ENCODE data around the gene TPRA1. TPM values are rescaled to one million over a fixed set of nuclear protein-coding genes. Genes with fewer than 3 reads are reported as not detected.

The TPRA1 gene
- total RNA-seq, 1 experiment from 2014 or later: 38.1 TPM

DNA sequence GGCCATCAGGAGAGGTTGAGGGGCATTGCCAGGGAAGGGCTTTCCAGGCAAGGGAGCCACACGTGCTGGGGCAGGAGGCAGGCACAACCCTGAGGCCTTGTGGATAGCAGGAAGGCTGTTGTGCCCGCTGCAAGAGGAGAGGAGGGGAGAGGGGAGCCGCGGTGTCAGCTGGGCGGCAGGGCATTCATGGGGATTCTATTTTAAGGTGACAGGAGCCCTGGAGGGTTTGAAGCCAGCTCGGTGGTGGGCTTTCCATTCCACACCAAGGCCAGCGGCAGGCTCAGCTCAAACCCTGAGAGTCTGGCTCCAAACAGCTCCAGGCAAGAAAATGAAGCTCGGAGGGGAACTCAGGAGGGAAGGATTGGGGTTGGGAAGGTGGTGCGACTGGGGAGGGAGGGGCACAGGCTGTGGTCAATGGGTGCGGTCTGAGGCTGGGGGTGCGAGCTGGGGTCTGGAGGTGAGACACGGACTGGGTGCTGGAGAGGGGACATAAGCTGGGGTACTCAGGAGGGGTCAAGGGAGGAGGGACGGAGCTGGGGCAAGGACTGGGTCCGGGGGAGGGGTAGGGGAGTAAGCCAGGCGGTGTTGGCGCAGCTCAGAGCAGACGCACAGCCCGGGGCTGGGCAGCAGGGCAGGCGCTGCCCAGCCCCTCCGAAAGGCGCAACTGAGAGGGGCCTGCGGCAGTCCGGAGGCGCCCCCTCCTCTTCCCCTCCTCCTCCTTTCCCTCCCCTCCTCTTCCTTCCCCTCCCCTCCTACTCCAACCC lies 43.4 kb downstream of the TPRA1 start:
- H3K4me3 ChIP-seq (ENCODE audit: insufficient read depth, low read depth, low read length): peak overlapping the region; percentile 71
- peaks cover 2% of the 10 kb centered on the region; the same call in 1 of the 2 replicates for H3K27me3 ChIP-seq (ENCODE audit: control insufficient read depth, insufficient read depth, low read length)
- no peaks in the 10 kb centered on the region for H3K36me3 ChIP-seq (replicated peaks; ENCODE audit: control insufficient read depth, insufficient read depth, low read length)
- peak; percentile 88 for DNase-seq

DNA sequence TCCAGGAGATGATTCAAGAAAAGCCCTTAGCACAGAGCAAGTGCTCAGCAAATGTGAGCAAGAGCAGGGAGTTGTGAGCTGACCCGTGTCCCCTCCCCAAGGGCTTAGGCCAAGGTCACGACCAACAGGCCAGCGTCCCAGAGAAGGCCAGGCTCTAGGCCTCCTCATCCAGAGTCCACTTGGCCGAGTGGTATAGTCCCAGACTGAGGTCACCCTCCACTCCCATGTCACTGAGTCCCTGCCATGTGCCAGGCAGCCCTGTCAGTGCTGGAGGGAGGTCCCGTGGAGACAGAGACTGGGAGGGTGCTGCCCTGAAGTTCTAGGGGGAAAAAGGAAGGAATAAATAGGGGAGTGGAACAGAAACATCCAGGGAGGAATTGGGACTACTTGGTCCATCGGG lies 44.0 kb downstream of the TPRA1 start:
- H3K36me3 ChIP-seq (replicated peaks; ENCODE audit: control insufficient read depth, insufficient read depth, low read length): no peaks in the 10 kb centered on the region
- H3K27me3 ChIP-seq (ENCODE audit: control insufficient read depth, insufficient read depth, low read length): peaks cover 2% of the 10 kb centered on the region; the same call in 1 of the 2 replicates
- H3K4me3 ChIP-seq (ENCODE audit: insufficient read depth, low read depth, low read length): no peak overlapping the region
- DNase-seq: no peak

DNA sequence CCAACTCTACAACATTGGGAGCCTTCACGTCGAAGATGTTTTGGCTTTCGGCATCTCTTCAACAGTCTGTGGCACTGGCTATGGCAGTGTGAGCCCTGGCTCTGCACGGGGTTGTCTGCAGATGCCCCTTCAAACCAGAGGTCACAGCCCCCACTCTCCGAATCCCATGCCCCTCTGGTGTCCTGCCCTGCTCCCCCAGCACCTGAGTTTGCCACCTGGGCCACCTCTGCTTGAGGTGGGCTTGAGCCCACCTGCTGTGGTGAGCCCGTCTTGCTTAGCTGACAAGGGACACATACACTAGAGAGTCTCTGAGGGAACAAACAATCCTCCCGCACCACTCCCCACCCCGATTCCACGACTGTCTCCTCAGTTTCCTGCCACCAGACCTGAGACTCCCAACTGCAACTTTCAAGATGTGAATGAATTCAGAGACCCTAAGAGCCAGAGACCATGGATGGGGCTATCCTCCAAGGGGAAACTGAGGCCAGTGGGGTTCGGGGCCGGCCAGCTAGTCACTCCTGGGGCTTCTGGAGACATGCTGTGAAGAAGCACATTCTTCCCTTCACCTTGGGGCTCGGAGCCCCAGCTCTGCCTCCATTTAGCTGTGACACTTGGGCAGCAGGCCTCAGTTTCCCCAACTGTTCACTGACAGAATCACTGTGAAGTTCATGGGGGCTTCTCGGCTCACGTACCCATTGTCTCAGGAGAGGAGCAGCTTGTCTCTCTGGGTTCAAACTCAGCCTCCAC lies 44.6 kb downstream of the TPRA1 start:
- no peaks in the 10 kb centered on the region for H3K36me3 ChIP-seq (replicated peaks; ENCODE audit: control insufficient read depth, insufficient read depth, low read length)
- no peak for DNase-seq

GRCh38 chr3:127545216-127545615 lies 45.3 kb downstream of the TPRA1 start:
- Histone ChIP-seq H3K4me3 (ENCODE audit: insufficient read depth, low read depth, low read length) (no peak overlapping the region), H3K36me3 (replicated peaks; ENCODE audit: control insufficient read depth, insufficient read depth, low read length) (no peaks in the 10 kb centered on the region), H3K27me3 (ENCODE audit: control insufficient read depth, insufficient read depth, low read length) (peaks cover 2% of the 10 kb centered on the region; the same call in 1 of the 2 replicates)
- DNase-seq: no peak

More for the DNA sequence above, 44.6 kb downstream of the TPRA1 start:
- no peak overlapping the region for H3K4me3 ChIP-seq (ENCODE audit: insufficient read depth, low read depth, low read length)
- peaks cover 2% of the 10 kb centered on the region; the same call in 1 of the 2 replicates for H3K27me3 ChIP-seq (ENCODE audit: control insufficient read depth, insufficient read depth, low read length)

GRCh38 chr3:127544803-127545201 lies 45.7 kb downstream of the TPRA1 start:
- Histone ChIP-seq H3K4me3 (ENCODE audit: insufficient read depth, low read depth, low read length) (no peak overlapping the region), H3K27me3 (ENCODE audit: control insufficient read depth, insufficient read depth, low read length) (peaks cover 2% of the 10 kb centered on the region; the same call in 1 of the 2 replicates), H3K36me3 (replicated peaks; ENCODE audit: control insufficient read depth, insufficient read depth, low read length) (no peaks in the 10 kb centered on the region)
- peak; percentile 27 for DNase-seq

GRCh38 chr3:127544192-127544802 lies 46.2 kb downstream of the TPRA1 start:
- H3K36me3 ChIP-seq (replicated peaks; ENCODE audit: control insufficient read depth, insufficient read depth, low read length): no peaks in the 10 kb centered on the region
- H3K27me3 ChIP-seq (ENCODE audit: control insufficient read depth, insufficient read depth, low read length): peaks cover 2% of the 10 kb centered on the region; the same call in 1 of the 2 replicates
- H3K4me3 ChIP-seq (ENCODE audit: insufficient read depth, low read depth, low read length): no peak overlapping the region
- DNase-seq: peak; percentile 96

DNA sequence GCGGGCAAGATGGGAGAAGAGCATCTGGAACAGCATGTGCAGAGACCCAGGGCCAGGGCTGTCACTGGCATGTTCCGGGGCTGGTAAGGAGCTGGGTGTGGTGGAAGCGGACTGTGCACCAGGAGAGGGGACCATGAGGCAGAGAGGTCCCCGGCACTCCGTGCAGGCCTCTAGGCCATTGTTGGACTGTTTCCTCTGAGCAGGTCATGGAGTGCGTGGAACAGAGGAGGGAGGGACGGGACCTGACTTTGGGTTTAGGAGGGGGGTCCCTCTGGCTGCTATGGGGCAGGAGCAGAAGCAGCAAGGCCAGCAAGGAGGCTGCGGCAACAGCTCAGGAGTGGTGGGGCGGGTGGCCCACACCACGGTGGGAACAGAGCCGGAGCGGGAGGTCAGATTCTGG lies 47.1 kb downstream of the TPRA1 start:
- no peak overlapping the region for H3K4me3 ChIP-seq (ENCODE audit: insufficient read depth, low read depth, low read length)
- peaks cover 2% of the 10 kb centered on the region; the same call in 1 of the 2 replicates for H3K27me3 ChIP-seq (ENCODE audit: control insufficient read depth, insufficient read depth, low read length)
- peak; percentile 43 for DNase-seq
- H3K36me3 ChIP-seq (replicated peaks; ENCODE audit: control insufficient read depth, insufficient read depth, low read length): no peaks in the 10 kb centered on the region

DNA sequence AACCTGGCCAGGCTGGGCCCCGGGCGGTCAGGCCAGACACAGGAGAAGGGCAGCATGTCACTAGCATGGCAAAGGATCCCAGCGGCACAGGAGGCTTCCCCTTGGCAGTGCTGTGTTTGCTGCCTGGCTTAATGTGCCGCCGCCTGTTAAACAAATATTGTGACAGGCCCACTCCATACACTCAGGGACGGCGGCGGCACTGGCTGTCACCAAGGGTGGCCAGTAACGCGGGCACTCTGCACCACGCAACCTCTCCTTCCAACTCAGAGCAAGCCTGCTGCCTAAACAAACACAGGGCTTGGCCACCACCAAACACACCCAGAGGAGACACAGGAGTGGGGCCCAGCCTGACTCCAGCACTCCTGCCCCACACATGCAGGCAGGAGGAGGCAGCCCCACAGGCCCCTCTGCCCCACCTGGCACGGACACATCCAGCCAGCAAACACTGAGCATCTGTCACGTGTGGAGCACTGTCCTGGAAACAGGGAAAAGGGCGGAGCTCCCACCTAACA lies 48.0 kb downstream of the TPRA1 start:
- no peak for DNase-seq
- Histone ChIP-seq H3K4me3 (ENCODE audit: insufficient read depth, low read depth, low read length) (no peak overlapping the region), H3K36me3 (replicated peaks; ENCODE audit: control insufficient read depth, insufficient read depth, low read length) (no peaks in the 10 kb centered on the region), H3K27me3 (ENCODE audit: control insufficient read depth, insufficient read depth, low read length) (peaks cover 2% of the 10 kb centered on the region; the same call in 1 of the 2 replicates)

- no peak overlapping the region for H3K4me3 ChIP-seq (ENCODE audit: insufficient read depth, low read depth, low read length)
- peaks cover 2% of the 10 kb centered on the region; the same call in 1 of the 2 replicates for H3K27me3 ChIP-seq (ENCODE audit: control insufficient read depth, insufficient read depth, low read length)
- H3K36me3 ChIP-seq (replicated peaks; ENCODE audit: control insufficient read depth, insufficient read depth, low read length): no peaks in the 10 kb centered on the region
- DNase-seq: no peak
Observed at GRCh38 chr3:127541320-127541719, 49.2 kb downstream of the TPRA1 start.

GRCh38 chr3:127539366-127540060 lies 51.0 kb downstream of the TPRA1 start:
- no peak for DNase-seq
- Histone ChIP-seq H3K4me3 (ENCODE audit: insufficient read depth, low read depth, low read length) (no peak overlapping the region), H3K27me3 (ENCODE audit: control insufficient read depth, insufficient read depth, low read length) (no peaks in the 10 kb centered on the region; the same call in 1 of the 2 replicates), H3K36me3 (replicated peaks; ENCODE audit: control insufficient read depth, insufficient read depth, low read length) (no peaks in the 10 kb centered on the region)

DNA sequence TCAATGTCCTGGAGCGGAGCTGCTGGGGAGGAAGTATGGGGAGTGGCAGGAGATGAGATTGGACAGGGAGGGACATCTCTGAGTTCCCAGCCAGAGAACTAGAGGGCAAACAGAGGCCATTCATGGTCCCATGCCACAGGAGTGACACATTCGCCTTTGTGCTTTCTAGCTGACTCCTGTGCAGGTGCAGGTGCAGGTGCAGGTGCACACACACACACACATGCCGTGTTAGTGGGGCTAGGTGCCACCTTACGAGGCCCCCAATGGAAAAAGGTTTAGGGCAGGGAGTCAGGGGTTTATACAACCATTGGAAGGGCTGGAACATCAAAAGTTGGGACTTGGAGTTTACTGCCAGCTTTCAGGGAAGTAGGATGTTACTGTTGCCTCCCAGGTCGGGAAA lies 52.0 kb downstream of the TPRA1 start:
- no peaks in the 10 kb centered on the region for H3K27me3 ChIP-seq (ENCODE audit: control insufficient read depth, insufficient read depth, low read length)
- H3K36me3 ChIP-seq (replicated peaks; ENCODE audit: control insufficient read depth, insufficient read depth, low read length): no peaks in the 10 kb centered on the region
- H3K4me3 ChIP-seq (ENCODE audit: insufficient read depth, low read depth, low read length): no peak overlapping the region
- no peak for DNase-seq

GRCh38 chr3:127536830-127537812 lies 53.4 kb downstream of the TPRA1 start:
- peak; percentile 84 for DNase-seq
- Histone ChIP-seq H3K36me3 (replicated peaks; ENCODE audit: control insufficient read depth, insufficient read depth, low read length) (no peaks in the 10 kb centered on the region), H3K4me3 (ENCODE audit: insufficient read depth, low read depth, low read length) (no peak overlapping the region), H3K27me3 (ENCODE audit: control insufficient read depth, insufficient read depth, low read length) (no peaks in the 10 kb centered on the region)

All from H7 (cell line).